MM.1S (cell line): ENCODE measurements around the gene LDLRAD4.

Experiments used
- CTCF ChIP-seq: fragments of 300-600 bp; sonication (generic); IDR thresholded peaks from 2 replicates; pipeline ENCODE4 v1.5.1; 2016; ENCODE audit warnings: antibody characterized with exemption, low read length, mixed read lengths
- EZH2 ChIP-seq: fragments of 300-600 bp; sonication (generic); optimal IDR thresholded peaks from 2 replicates; pipeline ENCODE3; 2017; ENCODE audit warnings: low read depth, mild to moderate bottlenecking, antibody characterized with exemption, low read length, mixed read lengths
- EZH2phosphoT487 ChIP-seq: fragments of 300-600 bp; sonication (generic); IDR thresholded peaks from 2 replicates; pipeline ENCODE4 v1.6.1; 2018; ENCODE audit warnings: antibody characterized with exemption, low read length

- TF ChIP-seq EZH2phosphoT487 (no peak), EZH2 (no peak), CTCF (no peak)
Measured at GRCh38 chr18:13599031-13599430, 380.5 kb downstream of the LDLRAD4 start.
